ENCODE data around the gene DNAH17. TPM values are rescaled to one million over a fixed set of nuclear protein-coding genes. Genes with fewer than 3 reads are reported as not detected.

Gene DNAH17
- total and polyA plus RNA-seq, 2 donors (not counting 3 experiments of a cell fraction or from before 2014, with no cell fraction given), result not detected

GRCh38 chr17:78623541-78623940 lies 46.3 kb upstream of the DNAH17 start:
- no peak overlapping the region for H3K4me3 ChIP-seq (replicated peaks in 1 of 3; ENCODE audit: insufficient read depth in 1 of 3, low read depth in 1 of 3, low read length in 3 of 3)
- H3K9me3 ChIP-seq (replicated peaks; ENCODE audit: control insufficient read depth, insufficient read depth, low read length), result no peaks in the 10 kb centered on the region
- CTCF ChIA-PET, result no interaction called here
- H2AFZ ChIP-seq (ENCODE audit: low read depth, low read length), result no peak overlapping the region
- dilution Hi-C loops (cut with MboI; ENCODE audit: extremely low pct_ligation_motif_present, low sequenced_read_pairs) (no loop called here), intact Hi-C loops (cut with micrococcal nuclease) (no loop called here)
- no peak for TF ChIP-seq POLR2A (IDR thresholded peaks at IDR 0.05; ENCODE audit: low read depth, low read length)
- no peak for TF ChIP-seq MYC (IDR thresholded peaks at IDR 0.05; ENCODE audit: low read depth, low read length)
- TF ChIP-seq JUN (IDR thresholded peaks at IDR 0.05; ENCODE audit: borderline replicate concordance, insufficient read depth, insufficient read length, low read depth), result no peak
- TF ChIP-seq POLR2AphosphoS5 (IDR thresholded peaks at IDR 0.05; ENCODE audit: insufficient read depth, low read depth, low read length), result no peak
- TF ChIP-seq MAX (IDR thresholded peaks at IDR 0.05; ENCODE audit: insufficient read depth, insufficient read length), result no peak
- TF ChIP-seq GATA2 (IDR thresholded peaks at IDR 0.05; ENCODE audit: insufficient read depth, insufficient read length, low read depth, low read length), result no peak
- no peak for TF ChIP-seq CTCF (IDR thresholded peaks at IDR 0.05; ENCODE audit: extremely low read depth in 1 of 2, insufficient read depth in 1 of 2, low read depth in 1 of 2, low read length in 2 of 2)
- TF ChIP-seq EZH2 (IDR thresholded peaks at IDR 0.05; ENCODE audit: borderline replicate concordance, low read depth, low read length, severe bottlenecking), result no peak
- TF ChIP-seq FOS (IDR thresholded peaks at IDR 0.05; ENCODE audit: borderline replicate concordance, insufficient read depth, low read length), result no peak
- DNase-seq (ENCODE audit: low read depth, low spot score) (no peak), FAIRE-seq (no peak)
- H3K9ac ChIP-seq (replicated peaks; ENCODE audit: extremely low read depth, insufficient read depth, low read length), result no peak overlapping the region
- H3K79me2 ChIP-seq (ENCODE audit: control insufficient read depth, insufficient read depth, low read length), result no peaks in the 10 kb centered on the region
- no peaks in the 10 kb centered on the region for H3K9me1 ChIP-seq (replicated peaks; ENCODE audit: control insufficient read depth, extremely low read depth, insufficient read depth, low read length)
- H3K4me1 ChIP-seq (ENCODE audit: control insufficient read depth, extremely low read depth, insufficient read depth, low read length), result no peaks in the 10 kb centered on the region
- H4K20me1 ChIP-seq (replicated peaks; ENCODE audit: control insufficient read depth, extremely low read depth, insufficient read depth, low read length), result no peaks in the 10 kb centered on the region
- no peaks in the 10 kb centered on the region for H3K36me3 ChIP-seq (ENCODE audit: control insufficient read depth in 2 of 2, extremely low read depth in 1 of 2, insufficient read depth in 2 of 2, low read length in 2 of 2)
- H3K4me2 ChIP-seq (ENCODE audit: insufficient read depth, low read length), result no peak overlapping the region
- H3K27me3 ChIP-seq (ENCODE audit: control insufficient read depth in 2 of 2, insufficient read depth in 2 of 2, low read length in 2 of 2), result peaks cover 0 to 6% of the 10 kb centered on the region in 2 experiments
- POLR2A ChIA-PET, result no interaction called here
- H3K27ac ChIP-seq (ENCODE audit: insufficient read depth, low read depth, low read length), result no peak overlapping the region
- no TSS peak for BruUV-seq (replicated peaks)

Data from endothelial cell of umbilical vein (primary cell).